ENCODE measurements around the gene ERICH4. TPM values are rescaled to one million over a fixed set of nuclear protein-coding genes. Genes with fewer than 3 reads are reported as not detected.

Gene ERICH4
- total and polyA plus RNA-seq, 2 of the 8 experiments (the other 6 are each of a cell fraction or from before 2014, with no cell fraction given) = not detected

GRCh38 chr19:41476583-41476982 is 33.6 kb downstream of the ERICH4 start:
- Histone ChIP-seq H4K91ac (replicated peaks; ENCODE audit: insufficient read length, low read length) (no peak overlapping the region), H2AFZ (ENCODE audit: low read length) (no peak overlapping the region), H3K27me3 (replicated peaks in 1 of 4; ENCODE audit: control insufficient read depth in 3 of 4, extremely low read depth in 1 of 4, insufficient read depth in 3 of 4, low read length in 3 of 4) (no peaks in the 10 kb centered on the region), H4K5ac (ENCODE audit: insufficient read length, low read depth, low read length) (no peak overlapping the region), H3K23ac (ENCODE audit: insufficient read length) (no peak overlapping the region), H3K56ac (replicated peaks; ENCODE audit: insufficient read length, low read depth, low read length) (no peak overlapping the region), H3K4me2 (ENCODE audit: insufficient read depth in 1 of 2, low read depth in 2 of 2, low read length in 2 of 2) (no peak overlapping the region), H3K36me3 (ENCODE audit: control insufficient read depth in 2 of 4, insufficient read depth in 4 of 4, low read length in 3 of 4) (no peaks in the 10 kb centered on the region), H3K9me3 (ENCODE audit: insufficient read depth in 2 of 2, low read depth in 1 of 2, low read length in 1 of 2) (peaks cover 41 to 73% of the 10 kb centered on the region in 2 experiments), H3K18ac (ENCODE audit: extremely low read depth, low read length) (no peak overlapping the region), H3K4me3 (ENCODE audit: extremely low read depth in 1 of 4, insufficient read depth in 2 of 4, low read depth in 3 of 4, low read length in 4 of 4) (no peak overlapping the region), H3K27ac (ENCODE audit: low read depth, low read length) (no peak overlapping the region), H3K9ac (replicated peaks in 1 of 4; ENCODE audit: extremely low read depth in 1 of 4, low read depth in 3 of 4, low read length in 3 of 4) (no peak overlapping the region), H2BK12ac (ENCODE audit: low read depth, low read length) (no peak overlapping the region), H2BK120ac (replicated peaks; ENCODE audit: low read depth, low read length) (no peak overlapping the region), H3K79me1 (ENCODE audit: low read depth, low read length) (no peaks in the 10 kb centered on the region), H3K4me1 (replicated peaks in 1 of 4; ENCODE audit: control insufficient read depth in 3 of 4, insufficient read depth in 4 of 4, low read length in 3 of 4) (no peaks in the 10 kb centered on the region), H2AK5ac (ENCODE audit: low read depth, low read length) (no peak overlapping the region), H3K79me2 (ENCODE audit: control insufficient read depth in 1 of 2, insufficient read depth in 2 of 2, low read length in 2 of 2) (no peaks in the 10 kb centered on the region), H3K23me2 (ENCODE audit: low read depth, low read length) (no peaks in the 10 kb centered on the region), H2BK5ac (ENCODE audit: low read depth, low read length) (no peak overlapping the region), H2BK15ac (ENCODE audit: low read length) (no peak overlapping the region), H4K20me1 (replicated peaks in 1 of 2; ENCODE audit: control insufficient read depth in 1 of 2, insufficient read depth in 2 of 2, low read length in 2 of 2) (no peaks in the 10 kb centered on the region), H4K8ac (ENCODE audit: extremely low read depth, insufficient read depth, low read length) (no peak overlapping the region), H3K4ac (replicated peaks; ENCODE audit: insufficient read length, low read depth, low read length) (no peak overlapping the region), H2BK20ac (ENCODE audit: low read length) (no peak overlapping the region), H3K14ac (ENCODE audit: insufficient read length) (no peak overlapping the region)
- POLR2A ChIA-PET (ENCODE audit: partially characterized antibody) = no interaction called here
- DNase-seq (ENCODE audit: low read depth in 1 of 2, low spot score in 2 of 2) (no peak), FAIRE-seq (no peak)
- CTCF ChIA-PET (ENCODE audit: partially characterized antibody) = no interaction called here
- TF ChIP-seq GTF2F1 (IDR thresholded peaks at IDR 0.05; ENCODE audit: borderline replicate concordance, low read depth, low read length) (no peak), MAFK (IDR thresholded peaks at IDR 0.05; ENCODE audit: low read depth, low read length) (no peak), BRCA1 (IDR thresholded peaks at IDR 0.05; ENCODE audit: low read depth, low read length) (no peak), FOSL1 (IDR thresholded peaks at IDR 0.05; ENCODE audit: insufficient read depth, low read depth, low read length) (no peak), SIX5 (IDR thresholded peaks at IDR 0.05; ENCODE audit: low read depth, low read length) (no peak), RXRA (IDR thresholded peaks at IDR 0.05; ENCODE audit: insufficient read depth, low read depth, low read length) (no peak), BCL11A (IDR thresholded peaks at IDR 0.05; ENCODE audit: low read depth in 2 of 2, low read length in 2 of 2) (no peak), EGR1 (IDR thresholded peaks at IDR 0.05; ENCODE audit: borderline replicate concordance, low read depth, low read length) (no peak)
- TF ChIP-seq, protein P1, sequence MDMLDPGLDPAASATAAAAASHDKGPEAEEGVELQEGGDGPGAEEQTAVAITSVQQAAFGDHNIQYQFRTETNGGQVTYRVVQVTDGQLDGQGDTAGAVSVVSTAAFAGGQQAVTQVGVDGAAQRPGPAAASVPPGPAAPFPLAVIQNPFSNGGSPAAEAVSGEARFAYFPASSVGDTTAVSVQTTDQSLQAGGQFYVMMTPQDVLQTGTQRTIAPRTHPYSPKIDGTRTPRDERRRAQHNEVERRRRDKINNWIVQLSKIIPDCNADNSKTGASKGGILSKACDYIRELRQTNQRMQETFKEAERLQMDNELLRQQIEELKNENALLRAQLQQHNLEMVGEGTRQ (IDR thresholded peaks at IDR 0.05; ENCODE audit: low read length) = no peak
